Midbrain (tissue), 1 donor: Measurements from ENCODE around the gene PEX26.
"Not testable (repeated sequence)": the region's sequence is repeated elsewhere in the genome, so short reads cannot be mapped to it uniquely, and the experiment has no call there.

Experiments
- DNase-seq: peaks from one replicate; lab custom pipeline; 2025; lab: John Stamatoyannopoulos, UW

Gene PEX26

DNA sequence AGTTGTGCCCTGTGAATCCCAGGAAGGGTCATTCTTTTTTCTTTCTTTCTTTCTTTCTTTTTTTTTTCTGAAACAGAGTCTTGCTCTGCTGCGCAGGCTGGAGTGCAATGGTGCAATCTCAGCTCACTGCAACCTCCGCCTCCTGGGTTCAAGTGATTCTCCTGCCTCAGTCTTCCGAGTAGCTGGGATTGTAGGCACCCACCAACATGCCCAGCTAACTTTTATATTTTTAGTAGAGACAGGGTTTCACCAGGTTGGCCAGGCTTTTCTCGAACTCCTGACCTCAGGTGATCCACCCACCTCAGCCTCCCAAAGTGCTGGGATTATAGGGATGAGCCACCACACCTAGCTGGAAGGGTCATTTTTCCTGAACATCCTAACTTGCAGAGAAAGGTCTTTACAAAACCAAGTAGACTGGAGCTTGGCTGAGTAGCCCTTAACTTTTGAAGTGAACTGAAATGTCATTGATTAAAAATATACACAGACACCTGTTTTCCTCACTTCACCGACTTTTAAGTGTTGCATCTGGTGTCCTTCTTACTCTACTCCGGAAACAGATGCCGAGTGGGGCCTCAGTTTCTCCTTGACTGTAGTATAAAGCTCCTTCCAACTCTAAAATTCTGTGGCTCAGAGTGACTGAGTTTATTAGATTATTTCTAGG is 6.4 kb upstream of the PEX26 start:
- not testable (repeated sequence) for DNase-seq

DNA sequence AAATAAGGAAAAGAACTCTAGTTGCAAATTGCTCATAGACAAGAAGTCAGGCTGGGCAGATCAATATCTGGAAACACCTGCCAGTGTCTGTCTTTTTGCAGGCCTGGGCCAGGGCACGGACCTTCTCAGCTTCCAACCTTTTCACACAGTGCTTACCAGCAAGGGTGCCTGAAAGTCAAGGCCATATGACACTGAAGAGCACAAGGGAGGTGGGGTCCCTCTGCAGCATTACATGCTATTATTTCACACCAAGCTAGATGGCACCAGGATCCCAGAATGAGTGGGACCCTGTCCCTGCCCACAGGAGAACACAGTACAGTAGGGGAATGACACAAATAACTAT is 5.9 kb upstream of the PEX26 start:
- DNase-seq, result no peak

- DNase-seq, result no peak
These were observed 4.3 kb upstream of the PEX26 start for GRCh38 chr22:18073467-18073866.

GRCh38 chr22:18073927-18074326 is 3.9 kb upstream of the PEX26 start:
- DNase-seq, result not testable (repeated sequence)

DNA sequence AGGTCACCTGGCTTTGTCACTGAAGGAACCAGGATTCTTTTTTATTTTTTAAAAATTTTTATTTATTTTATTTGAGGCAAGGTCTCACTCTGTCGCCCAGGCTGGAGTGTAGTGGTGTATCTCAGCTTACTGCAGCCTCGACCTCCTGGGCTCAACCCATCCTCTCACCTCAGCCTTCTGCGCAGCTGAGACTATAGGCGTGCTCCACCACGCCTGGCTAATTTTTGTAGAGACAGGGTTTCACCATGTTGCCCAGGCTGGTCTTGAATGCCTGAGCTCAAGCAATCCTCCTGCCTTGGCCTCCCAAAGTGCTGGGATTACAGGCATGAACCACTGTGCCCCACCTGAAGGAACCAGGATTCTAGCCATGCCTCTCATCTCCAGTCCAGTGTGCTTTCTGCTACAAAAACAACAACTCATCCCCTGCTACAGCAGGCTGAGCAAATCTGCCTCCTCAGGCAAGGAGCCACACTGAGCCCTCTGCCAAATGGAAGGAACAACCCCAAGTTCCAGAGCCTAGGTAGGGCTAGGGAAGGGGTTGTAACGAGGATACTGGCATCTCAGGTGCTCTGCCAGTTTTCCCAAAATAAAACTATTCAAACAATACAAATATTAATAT is 2.6 kb upstream of the PEX26 start:
- DNase-seq, result no peak

DNA sequence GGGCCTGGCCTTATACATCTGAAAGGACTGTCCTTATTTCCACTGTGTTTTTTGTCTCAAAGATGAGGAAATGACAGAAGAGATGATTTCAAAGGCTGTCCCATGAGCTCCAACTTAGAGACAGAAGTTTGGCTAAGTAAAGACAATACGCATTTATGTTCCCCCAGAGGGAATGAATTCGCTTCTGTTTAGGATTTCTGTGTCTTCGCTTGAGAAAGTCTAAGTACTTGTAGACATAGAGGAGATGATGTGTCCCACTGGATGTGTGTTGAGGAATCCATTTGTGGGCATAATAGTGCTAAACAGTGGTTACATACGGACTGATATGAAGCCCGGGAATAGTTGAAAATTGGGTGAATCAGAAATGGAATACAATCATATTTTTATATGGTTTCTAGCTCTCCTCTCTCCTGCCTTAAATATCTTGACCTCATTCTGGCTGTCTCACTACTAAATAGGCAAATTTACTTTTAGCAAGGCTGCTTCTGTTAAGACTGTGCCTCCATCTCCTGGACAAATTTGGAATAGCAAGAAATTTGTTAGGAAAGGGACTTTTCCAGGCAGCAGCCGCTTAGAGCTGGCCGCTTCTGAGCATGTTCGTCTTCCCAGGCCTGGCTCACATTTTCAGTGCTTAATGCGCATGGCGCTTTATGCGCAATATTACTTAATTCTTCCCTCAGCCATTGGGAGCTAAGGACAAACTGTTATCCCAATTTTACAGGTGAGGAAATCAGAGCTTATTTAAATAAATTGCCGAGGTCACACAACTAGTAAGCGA is 1.9 kb upstream of the PEX26 start:
- peak; percentile 94 for DNase-seq

DNA sequence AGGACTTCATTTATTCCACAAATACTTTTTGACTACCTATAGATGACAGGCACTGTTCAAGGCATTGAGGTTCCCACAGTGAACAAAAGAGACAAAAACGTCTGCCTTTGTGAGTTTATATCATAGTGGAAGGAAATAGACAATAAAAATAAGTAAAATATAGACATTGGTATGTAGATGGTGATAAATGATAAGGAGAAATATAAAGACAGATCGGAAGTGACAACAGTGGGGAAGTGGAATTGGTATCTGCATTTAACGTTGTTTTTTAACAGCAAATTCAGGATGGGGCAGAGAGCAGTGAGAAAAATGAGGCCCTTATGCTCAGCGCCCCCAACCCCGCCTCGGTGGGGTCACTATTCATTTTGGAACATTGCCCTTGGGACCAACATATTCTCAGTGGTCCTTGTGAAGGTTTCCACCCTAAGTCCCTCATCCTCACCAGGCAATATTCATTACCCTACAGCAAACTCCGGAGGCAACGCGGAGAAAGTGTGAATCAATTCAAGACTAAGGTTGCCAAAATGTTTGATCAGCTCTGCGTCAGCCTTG is 627 bp upstream of the PEX26 start:
- no peak for DNase-seq

GRCh38 chr22:18078329-18079041 is 695 bp downstream of the PEX26 start:
- no peak for DNase-seq

DNA sequence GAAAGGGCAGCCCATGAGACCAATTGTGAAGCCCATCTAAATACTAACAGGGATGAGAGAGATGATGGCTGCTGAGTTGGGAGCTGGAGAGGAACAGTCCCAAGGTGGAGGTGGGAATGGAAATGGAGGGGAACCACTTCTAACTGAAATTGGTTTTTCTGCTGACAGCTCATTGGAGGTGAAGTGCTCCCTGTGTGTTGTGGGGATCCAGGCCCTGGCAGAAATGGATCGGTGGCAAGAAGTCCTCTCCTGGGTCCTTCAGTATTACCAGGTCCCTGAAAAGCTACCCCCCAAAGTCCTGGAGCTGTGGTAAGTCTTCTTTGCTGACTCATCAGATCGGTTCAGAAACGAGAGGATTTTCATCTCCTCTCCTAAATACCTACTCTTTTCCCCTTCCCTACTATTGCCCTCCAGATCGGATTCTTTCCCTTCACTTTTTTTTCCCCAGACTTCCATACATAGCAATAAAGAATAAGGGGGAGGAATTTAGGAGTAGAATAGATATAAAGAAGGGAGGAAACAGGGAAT is 2.0 kb downstream of the PEX26 start:
- no peak for DNase-seq

DNA sequence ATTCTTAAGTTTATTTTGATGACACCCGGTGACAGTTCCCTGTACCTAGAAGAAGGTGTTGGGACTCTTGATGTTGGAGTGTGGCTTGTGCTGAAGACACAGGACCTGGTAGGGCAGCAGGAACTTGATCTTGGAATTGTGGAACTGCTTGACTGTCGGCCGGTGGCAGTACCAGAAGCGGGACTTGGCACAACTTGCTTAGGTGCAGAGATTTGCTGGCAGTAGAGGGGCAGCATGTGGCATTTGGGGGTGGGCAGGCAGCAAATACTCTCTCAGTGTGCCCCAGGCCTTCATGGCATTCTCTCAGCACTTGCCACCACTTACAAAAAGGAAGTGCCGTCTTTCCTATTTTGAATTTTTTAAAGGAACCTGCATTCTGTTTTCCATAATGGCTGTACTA is 3.6 kb downstream of the PEX26 start:
- no peak for DNase-seq

DNA sequence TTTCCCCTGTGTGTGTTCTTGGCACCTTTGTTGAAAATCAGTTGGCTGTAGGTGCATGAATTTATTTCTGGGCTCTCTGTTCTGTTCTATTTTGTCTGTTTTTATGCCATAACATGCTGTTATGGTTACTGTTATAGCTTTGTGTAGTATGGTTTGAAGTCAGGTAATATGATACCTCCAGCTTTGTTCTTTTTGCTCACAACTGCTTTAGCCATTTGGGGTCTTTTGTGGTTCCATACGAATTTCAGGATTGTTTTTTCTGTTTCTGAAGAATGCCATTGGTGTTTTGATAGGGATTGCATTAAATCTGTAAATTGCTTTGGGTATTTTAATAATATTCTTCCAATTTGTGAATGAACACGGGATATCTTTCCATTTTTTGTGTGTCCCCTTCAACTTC is 4.7 kb downstream of the PEX26 start:
- DNase-seq, result no peak

GRCh38 chr22:18083406-18083805 is 5.6 kb downstream of the PEX26 start:
- no peak for DNase-seq

GRCh38 chr22:18085188-18085587 is 7.4 kb downstream of the PEX26 start:
- DNase-seq, result no peak

- no peak for DNase-seq
These were observed 9.6 kb downstream of the PEX26 start for GRCh38 chr22:18087350-18087855.

DNA sequence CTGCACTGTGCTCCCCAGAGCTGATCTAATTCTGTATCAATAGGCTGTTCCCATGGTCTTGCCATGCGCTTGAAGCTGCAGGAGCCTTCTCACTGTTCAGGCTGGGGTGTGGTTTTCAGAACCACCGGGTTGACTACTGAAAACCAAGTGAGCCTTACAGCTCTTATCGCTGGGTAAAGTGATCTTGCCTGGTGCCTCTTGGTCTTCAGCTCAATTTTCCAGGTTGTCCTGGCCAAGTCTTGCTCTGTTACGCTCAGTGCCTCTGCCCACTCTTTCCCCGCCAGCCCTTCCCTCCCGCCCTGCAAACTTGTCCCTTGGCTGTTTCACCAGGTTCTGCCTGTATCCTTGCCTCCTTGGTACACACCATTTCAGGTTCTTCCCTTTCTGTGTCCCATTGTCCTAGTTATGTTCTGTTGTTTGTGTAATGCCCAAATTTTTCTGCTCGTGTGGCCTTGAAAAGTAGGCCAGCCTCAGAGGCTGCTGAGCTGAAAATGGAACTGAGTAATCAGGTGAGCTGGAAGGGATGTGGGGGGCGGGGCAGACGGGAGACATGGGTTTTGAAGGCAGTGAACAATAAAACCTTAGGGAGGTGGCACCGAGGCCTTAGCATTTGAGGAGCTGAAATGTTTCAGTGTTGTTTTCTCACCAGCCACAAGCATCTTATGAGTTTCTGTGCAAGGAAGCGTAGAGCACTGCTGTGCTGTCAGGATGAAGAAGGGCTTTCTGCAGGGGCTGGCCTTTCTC is 11.2 kb downstream of the PEX26 start:
- DNase-seq, result no peak

- DNase-seq, result no peak
These were observed 12.5 kb downstream of the PEX26 start for GRCh38 chr22:18090286-18090685.

GRCh38 chr22:18091478-18091877 is 13.7 kb downstream of the PEX26 start:
- no peak for DNase-seq

DNA sequence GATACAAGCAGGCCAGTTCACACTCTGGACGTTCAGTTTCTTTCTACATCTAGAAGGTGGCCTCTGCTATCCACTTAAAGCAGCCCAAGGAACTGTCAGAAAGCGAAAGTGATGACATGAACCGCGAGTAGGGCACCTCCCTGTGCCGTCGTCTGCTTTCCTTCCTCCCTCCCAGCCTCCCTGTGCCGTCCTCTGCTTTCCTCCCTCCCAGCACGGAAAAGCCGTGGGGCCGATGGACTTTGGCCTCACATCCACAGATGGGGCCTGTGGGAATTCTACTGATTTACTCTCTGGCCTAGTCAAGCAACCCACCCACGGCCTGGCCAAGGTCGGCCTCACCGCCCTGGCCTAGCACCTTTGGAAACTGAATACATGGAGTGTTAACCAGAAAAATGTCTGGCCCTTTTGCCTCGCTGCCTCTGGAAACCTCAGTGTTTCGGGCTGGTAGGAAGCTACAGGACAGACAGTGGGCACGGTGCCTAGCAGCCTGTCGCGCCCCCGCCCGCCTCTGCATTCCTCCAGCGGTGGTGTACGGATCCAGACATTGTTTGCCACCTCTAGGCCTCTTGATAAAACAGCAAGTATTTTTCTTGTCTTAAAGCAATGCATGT is 14.2 kb downstream of the PEX26 start:
- no peak for DNase-seq

DNA sequence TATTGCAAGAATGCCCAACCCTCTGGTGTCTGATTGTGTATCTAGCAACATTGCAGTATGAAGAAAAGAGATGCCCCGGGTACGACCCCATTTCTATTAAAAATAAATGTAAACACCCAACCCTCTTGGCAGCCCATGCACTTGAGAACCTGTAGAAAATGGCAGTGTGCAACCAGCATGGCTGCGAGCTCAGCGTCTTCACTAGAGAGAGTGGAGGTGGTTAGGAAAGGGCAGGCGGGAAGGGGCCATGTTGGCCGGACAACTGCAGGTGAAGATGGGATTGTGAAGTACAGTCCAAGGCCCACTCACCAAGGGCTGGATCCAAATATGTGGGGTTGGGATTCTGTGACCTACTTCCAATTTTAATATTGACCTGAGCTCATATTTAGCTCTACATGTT is 15.9 kb downstream of the PEX26 start:
- DNase-seq, result no peak

DNA sequence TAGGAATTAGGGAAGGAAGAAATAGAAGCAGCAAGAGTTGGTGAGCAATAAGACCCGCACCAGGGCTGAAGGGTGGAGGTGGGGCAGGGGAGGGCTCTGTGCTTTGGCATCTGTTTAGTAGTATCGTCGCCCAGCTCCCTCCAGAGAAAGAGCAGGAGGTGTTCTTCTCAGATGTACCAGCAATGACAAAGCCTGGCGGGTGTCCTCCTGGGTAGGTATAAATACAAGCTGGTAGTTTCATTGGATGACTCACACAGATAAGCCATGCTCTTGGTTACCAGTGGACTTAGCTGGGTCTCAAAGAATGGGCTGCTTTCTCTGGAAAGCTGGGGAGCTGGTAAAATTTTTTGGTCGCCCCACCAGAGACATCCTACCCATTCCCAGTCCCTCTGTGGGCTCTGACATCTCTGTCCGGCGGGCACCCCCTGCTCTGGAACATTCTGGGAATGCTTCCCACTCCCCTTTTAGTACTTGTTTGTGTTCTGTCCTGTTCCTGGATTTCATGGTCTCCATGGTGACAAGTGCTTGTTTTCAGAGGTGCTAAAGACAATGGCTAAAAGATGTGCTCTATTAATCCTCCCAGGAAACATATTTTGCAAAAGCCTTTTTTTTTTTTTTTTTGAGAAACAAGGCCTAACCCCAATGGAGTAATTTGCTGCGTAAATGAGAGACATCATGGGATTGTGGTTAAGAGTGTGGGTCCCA is 17.5 kb downstream of the PEX26 start:
- no peak for DNase-seq
